NCI-H2081 treated with DMSO at 0.1 percent for 48 hours (cell line): ENCODE data around the gene MED15.
"Not testable (repeated sequence)": the region's sequence is repeated elsewhere in the genome, so short reads cannot be mapped to it uniquely, and the experiment has no call there.

Experiments used
- DNase-seq: peaks from one replicate; lab custom pipeline; 2025; lab: John Stamatoyannopoulos, UW

Gene MED15

DNA sequence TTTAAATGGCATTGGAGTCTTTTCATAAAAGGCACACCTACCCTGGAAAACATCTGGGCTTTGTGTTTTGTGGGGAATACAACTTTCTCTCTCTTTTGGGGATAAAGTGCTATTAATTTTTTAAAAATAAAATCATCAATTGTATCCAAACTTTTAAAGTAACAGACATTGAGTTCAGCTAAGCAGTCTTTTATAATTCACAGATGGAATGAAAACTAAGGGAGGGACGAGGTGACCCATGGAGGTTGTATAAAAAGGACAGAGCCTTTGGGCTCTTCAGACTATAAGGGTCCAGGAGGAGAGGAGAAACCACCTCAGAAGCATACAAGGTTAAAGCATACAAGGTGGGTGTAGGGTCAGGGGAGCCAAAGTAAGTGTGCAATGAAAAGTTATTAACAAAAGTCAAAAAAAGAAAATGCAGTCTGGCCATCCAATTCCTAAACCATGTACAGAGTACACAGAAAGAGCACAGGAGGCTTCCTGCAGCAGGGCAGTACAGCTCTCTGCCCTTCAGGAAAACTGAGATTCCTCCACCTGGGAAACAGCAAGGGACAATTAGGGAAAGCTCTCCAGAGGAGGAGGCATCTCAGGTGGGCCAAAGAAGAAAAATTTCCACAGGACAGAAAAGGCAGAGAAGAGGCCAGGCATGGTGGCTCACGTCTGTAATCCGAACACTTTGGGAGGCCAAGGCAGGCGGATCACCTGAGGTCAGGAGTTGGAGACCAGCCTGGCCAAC lies 22.3 kb upstream of the MED15 start:
- no peak for DNase-seq

DNA sequence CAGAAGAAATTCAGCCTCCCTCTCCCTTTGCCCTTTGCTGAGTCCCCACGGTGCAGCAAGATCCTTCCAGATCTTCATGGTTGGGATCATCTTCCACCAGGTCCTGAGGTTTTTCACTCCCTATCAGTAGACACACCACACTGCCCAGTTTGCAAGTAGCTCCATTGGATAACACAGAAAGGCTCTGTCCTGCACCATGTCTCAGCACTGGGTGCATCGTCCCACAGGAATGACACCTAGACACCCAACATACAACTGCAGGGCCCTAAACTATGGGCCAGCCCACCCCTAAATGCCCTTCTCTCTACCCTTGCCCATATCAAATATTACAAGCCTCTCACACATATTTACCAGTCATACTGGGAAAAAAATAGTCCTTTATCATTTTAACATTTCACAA lies 21.2 kb upstream of the MED15 start:
- DNase-seq, result no peak

DNA sequence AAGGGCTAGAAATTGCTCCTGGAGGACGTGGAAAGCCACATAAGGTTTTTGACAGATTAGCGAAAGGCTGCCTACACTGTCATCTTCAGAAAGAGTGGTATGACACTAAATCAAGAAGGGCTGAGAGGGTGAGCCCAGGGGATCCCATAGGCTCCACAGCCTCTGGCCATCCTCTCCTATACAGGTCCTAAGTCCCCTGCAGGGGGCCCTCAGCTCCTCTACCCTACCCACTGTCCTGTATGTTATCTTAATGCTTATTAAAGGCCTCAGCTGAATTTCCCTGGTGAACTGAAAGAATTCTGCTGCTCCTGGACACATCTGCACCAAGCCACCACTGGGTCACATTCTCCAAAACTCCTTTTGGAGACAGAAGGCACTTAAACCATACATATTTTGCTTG lies 19.7 kb upstream of the MED15 start:
- no peak for DNase-seq

DNA sequence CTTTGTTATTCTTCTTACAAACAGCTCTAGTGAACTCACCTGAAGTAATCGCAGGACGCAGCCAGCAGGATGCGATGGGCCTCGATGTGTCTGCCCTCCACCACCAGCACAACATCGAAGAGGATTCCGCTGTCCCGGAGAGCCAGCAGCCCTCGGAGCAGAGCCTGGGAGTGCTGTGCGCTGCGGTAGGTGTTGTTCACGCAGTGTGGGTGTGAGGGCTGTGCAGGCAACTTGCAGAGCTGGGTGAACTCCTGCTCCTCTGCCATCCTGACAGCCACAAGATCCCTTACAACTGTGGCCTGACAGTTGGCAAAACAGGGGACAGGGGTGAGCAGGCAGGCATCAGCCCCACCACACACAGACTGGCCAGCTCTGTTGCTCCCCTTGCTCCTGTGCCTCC lies 18.5 kb upstream of the MED15 start:
- no peak for DNase-seq

DNA sequence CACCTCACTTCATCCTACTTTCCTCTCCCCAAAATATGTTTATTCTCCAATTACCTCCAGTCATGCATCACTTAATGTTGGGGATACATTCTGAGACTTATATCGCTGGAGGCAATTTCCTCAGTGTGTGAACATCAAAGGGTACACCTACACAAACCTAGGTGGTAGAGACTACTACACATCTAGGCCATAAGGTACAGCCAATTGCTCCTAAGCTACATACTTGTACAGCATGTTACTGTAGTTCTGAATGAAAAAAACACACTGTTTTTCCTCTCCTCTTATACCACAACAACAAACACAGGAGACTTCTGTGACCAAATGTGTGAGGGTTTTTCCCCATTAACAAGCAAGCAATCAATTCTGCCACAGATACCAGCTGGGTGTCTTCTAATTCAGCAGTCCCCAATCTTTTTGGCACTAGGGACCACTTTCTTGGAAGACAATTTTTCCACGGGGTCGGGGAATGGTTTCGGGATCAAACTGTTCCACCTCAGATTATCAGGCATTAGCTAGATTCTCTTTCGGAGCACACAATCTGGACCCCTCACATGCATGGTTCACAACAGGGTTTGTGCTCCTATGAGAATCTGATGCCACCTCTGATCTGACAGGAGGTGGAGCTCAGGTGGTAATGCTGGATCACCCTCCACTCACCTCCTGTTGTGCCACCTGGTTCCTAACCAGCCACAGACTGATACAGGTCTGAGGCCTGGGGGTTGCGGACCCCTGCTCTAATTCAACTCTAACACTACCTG lies 17.0 kb upstream of the MED15 start:
- no peak for DNase-seq

DNA sequence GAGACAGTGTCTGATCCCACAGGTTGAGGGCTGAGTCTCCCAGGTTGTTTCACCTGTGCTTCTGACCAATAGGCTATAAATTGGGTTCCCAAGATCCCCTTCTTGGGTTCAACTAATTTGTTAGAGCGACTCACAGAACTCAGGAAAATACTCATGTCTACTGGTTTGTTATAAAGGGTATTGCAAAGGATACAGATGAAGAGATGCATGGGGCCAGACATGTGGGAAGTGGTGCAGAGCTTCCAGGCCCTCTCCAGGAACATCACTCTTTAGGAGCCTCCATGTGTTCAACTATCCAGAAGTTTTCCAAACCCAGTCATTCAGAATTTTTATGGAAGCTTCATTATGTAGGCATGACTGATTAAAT lies 16.5 kb upstream of the MED15 start:
- no peak for DNase-seq

DNA sequence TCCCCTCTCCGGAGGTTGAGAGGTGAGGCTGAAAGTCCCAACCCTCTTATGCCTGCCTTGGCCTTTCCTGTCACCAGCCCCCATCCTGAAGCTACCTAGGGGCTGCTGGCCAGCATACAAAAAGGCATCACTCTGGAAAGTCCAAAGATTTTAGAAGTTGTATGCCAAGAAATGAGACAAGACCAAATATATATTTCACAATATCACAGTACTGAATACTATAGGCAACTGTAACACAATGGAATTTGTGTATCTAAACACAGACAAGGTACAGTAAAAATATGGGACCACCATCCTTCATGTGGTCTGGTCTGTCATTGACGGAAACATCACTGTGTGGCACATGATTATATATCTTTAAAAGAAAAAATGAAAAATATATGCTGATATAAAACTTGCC lies 16.1 kb upstream of the MED15 start:
- no peak for DNase-seq

DNA sequence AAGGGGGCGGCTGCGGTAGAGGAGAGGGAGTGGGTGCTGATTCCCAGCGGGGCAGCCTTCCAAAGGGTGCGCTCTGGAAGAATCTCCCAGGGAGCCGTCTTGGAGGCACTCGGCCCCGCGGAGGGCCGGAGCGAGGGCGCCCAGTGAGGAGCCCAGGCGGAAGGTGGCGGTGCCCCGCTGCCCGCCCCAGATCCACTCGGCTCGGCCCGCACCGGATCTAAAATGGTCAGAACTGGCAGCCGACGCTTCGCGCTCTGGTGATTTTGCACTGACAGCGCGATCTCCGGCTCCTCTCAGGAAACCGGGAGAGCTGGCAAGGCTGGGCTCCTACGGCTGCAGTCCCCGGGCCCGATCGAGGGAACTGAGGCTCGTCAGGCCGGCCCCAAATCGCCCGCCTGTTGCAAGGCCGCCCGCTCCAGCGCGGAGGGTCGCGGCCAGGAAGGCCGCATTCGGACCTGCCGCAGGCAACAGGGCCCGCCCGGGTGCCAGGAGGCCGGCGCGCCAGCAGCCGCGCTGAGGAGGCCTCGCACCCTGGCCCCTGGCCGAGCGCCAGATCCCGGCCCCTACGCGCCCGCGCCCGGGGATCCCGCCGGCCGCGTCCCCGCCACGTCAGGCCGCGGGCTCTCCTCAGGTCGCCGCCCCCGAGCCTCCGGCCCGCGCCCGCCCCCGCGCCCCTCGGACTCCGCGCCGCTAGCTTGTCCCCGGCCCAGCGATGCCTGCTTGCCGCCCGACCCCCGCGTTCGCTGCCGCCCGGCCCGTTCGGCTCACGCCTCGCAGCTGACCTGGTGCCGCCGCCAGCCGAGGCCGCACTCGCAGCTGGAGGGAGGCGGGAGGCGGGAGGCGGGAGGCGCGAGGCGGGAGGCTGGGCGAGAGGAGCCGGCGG lies 12.2 kb upstream of the MED15 start, which contains the start of gene KLHL22:
KLHL22 (minus strand) TSS at position 818 of the 883 bp plus-strand sequence. CDS start 6,584 bp downstream, outside the sequence.
- DNase-seq, result no peak

DNA sequence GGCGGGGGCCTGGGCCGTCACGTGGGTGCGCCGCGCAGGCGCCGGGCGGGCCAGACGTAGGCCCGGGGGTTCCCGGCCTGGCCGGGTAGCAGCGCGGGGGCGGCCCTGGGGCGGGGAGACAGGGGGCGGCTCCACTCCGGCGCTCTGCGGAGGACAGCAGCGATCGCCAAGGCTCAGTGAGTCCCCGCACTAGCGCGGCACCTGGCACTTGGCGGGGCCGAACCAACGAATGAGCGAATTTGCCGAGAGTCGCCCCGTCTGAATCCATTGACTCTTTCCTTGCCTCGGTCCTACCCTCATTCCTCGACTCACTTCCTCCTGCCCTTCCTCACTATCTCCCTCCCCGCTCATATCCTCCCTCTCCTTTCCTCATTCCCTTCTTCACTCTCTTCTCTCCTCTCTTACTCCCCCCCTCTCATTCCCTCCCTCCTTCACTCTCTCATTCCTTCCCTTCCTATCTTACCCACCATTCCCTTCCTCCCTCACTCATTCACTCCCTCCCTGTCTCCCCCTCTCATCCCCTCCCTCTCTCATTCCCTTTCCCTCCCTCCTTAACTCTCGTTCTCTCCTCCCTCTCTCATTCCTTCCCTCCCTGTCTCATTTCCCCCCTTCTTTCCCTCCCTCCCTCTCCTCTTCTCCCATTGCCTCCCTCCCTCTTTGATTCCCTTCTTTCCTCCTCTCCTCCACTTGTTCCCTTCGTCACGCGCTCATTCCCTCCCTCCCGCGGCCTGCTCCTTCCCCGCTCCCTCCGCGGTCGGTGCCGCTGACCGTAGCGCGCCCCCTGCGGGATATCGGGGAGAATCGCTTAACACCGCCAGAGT lies 11.3 kb upstream of the MED15 start:
- DNase-seq, result no peak

DNA sequence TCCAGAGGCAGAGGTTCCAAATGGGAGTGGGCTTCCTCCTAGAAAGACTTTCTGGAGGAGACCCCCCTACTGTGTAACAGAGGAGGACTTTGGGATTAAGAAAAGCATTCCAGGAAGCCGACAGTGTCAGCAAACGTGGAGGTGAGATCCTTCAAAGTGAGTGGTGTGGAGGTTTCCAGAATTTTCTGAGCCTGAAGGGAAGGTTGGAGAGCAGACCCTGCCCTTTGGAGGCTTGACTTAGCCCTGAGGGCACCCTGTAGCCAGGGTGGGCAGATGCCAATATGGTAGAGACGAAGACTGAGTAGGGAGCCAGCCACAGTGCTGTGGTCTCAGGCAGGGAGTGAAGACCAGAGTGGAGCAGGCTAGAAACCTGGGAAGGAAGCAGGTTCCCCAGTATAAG lies 10.0 kb upstream of the MED15 start:
- DNase-seq, result no peak

DNA sequence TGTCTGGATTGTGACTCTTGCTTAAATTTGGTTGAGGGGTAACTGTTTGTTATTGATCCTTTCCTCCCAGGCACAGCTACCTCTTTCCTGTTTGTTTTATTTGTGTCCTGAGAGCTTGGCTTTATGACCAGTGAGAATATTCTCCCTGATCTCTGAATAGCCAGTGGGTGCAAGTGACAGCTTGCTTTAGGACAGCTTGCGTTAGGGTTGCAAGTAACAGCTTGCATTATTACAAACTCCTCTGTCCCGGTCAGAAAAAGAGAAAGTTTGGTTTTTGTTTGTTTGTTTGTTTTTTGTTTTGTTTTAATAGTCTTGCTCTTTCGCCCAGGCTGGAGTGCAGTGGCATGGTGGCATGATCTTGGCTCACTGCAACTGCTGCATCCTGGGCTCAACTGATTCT lies 8.5 kb upstream of the MED15 start:
- no peak for DNase-seq

DNA sequence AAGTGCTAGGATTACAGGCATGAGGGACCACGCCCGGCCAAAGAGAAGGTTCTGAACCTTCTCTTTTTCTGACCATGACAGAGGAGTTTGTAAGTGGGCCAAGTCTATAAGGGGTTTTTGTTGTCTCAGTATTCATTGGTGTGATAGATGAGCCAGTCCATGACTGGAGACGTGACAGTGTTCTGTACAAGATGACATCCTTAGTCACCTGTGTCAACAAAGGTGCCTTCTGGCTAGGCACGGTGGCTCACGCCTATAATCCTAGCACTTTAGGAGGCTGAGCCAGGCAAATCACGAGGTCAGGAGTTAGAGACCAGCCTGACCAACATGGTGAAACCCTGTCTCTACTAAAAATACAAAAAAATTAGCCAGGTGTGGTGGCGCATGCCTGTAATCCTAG lies 7.6 kb upstream of the MED15 start:
- no peak for DNase-seq

DNA sequence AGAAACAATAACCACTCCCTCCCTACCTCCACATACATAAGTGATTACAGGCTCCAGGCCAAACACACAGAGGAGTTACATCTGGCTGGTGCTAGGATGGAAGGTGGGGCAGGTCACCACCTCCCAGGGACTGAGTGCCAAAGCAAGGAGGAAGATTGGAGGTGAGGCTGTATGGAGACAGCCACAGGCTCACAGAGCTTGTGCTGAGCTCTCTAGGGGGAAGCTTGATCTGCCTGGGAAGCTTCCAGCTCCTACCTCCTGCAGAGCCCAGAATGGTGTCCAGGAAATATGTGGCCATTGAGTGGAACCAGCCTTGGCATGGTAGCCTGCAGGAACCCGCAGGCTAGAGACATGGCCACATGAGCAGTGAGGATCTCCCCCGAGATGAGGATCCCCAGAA lies 3.6 kb upstream of the MED15 start:
- DNase-seq, result no peak

DNA sequence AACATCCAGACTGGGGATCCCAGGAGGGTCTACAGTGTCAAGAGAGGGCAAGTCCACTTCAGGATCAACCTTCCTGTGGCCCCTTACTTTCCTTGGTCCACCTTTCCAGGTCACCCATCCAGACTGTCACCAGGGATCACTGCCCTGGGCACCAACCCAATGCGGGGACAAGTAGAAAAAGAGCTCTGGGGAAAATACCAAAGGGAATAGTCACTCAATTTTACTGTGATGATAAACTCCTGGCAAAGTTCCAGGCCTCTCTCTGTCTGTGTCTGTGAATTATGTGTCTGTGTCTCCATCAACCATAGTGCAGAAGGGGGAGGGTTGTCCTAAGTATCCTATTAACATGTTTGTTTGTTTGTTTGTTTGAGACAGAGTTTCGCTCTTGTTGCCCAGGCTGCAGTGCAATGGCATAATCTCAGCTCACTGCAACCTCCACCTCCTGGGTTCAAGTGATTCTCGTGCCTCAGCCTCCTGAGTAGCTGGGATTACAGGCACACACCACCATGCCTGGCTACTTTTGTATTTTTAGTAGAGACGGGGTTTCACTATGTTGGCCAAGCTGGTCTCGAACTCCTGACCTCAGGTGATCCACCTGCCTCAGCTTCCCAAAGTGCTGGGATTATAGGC lies 3.0 kb upstream of the MED15 start:
- DNase-seq, result not testable (repeated sequence)

DNA sequence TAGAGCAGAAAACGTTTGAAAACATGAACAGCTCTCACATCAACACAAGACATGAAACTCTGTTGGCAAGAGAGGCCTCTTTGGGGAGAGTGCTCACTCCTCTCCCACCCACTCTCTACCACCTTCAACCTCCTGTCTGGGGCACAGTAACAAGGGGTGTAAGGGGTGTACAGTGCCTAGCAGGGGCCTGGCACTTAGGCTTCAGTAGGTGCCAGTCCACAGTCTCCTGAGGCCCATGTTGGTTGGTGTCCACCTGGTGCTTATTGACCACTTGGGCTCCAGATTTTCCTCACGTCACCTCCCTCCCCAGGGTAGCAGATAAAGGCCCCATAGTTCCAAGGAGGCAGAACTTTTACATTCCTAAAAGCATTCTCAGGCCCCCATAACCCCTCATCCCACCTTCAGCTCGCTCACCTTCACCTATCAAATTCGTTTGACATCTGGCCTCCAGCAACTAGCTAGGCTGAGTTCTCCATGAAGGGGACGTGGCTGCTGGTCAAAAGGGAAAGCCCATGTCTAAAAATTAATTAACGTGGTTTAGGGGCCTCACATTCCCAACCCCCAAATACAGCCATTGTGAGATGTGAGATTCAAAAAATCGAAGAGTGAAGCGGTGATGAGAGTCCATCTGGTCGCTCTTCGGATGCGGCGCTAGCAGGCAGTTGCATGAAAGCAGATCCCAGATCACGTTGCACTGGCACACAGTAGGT lies 712 bp upstream of the MED15 start:
- no peak for DNase-seq

DNA sequence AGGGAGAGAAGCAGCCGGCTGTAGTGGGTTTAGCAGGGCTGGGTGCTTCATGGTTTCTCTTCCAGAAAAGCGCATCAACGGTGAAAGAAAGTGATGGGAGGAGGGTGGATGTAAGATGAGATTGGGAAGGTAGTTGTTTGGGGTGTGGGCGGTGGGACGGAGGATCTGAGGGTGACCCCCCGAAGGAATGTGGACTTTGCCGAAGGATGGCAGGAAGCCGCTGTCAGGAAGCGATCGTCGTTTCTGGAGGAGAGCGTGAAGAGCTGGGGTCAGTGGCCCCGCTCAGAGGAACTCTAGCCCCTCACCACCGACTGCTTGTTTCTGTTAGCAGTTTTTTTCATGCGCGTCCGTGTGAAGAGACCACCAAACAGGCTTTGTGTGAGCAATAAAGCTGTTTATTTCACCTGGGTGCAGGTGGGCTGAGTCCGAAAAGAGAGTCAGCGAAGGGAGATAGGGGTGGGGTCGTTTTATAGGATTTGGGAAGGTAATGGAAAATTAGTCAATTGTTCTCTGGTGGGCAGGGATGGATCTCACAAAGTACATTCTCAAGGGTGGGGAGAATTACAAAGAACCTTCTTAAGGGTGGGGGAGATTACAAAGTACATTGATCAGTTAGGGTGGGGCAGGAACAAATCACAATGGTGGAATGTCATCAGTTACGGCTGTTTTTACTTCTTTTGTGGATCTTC lies 801 bp downstream of the MED15 start:
- DNase-seq, result not testable (repeated sequence)

DNA sequence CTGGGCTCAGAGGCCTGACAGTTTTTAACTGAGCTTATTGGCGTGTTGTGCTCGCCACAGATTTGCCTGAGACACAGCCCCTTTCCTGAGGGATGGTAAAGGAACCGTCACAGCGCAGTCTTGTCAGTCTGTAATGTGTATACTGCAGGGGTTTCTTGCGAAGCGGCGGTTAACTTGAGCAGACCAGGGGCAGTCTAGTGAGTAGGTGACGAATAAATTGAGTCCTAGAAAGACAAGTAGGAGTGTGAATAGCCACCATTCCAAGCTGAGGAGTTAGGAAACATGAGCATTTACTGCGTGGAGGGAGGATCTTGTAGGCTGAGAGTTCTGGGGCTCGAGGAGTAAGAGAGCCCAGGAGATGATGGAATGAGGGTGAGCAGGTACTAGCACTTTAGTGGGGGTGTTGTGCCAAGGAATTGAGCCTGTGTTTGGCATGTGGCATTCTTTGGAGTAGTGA lies 1.4 kb downstream of the MED15 start:
- no peak for DNase-seq

DNA sequence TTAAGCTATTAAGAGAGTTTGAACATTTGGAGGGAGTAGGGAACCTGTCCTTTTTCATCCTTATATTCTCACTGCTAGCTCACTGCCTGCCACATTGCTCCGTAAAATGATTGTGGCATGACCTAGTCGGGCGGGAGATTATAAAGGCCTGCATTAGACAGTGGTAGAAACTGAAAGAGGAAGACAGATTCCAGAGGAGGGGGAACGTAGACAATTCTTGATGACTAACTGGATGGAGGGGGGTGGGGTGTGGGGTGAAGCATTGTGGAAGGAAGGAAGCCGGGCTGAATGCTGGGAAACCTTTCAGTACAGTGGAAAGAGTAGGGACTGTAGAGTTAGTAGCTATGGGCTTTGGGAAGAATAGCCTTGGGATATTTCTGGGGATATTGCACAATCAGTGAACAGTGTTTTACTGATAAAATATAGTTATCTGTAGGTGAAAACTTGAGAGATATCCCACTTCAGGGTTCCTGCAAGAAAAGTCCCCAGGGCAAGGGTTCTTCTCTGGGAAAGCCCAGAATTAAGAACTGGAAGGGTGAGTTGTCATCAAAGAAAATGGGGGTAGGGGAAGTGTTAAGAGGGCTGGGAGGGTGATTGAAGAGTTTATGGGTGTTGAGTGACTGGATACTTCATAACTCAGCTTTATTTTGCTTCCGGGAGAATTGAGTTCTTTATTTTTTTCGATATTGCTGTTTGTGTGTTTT lies 2.1 kb downstream of the MED15 start:
- DNase-seq, result no peak
